Measurements from ENCODE around the gene PIK3C2G. TPM values are rescaled to one million over a fixed set of nuclear protein-coding genes. Genes with fewer than 3 reads are reported as not detected.

PIK3C2G gene
- total RNA-seq, 1 experiment from 2014 or later = not detected

- DNase-seq = no peak
- H3K23me2 ChIP-seq (ENCODE audit: insufficient read length, low read depth, low read length, poor library complexity, severe bottlenecking) = no peaks in the 10 kb centered on the region
- no peak overlapping the region for H3T11ph ChIP-seq (ENCODE audit: low read length)
- no peak overlapping the region for H3K4me2 ChIP-seq (ENCODE audit: insufficient read depth, insufficient read length, low read length)
- no peaks in the 10 kb centered on the region for H3K79me2 ChIP-seq (ENCODE audit: insufficient read depth, low read length)
- Mint-ChIP-seq H3K4me3 (no peak overlapping the region), H3K27me3 (ENCODE audit: low read depth) (no peaks in the 10 kb centered on the region), H3K36me3 (ENCODE audit: insufficient read depth in 1 of 3, low read depth in 3 of 3) (no peaks in the 10 kb centered on the region; a peak in 1 of 7 replicates), H3K27ac (no peak overlapping the region), H3K4me1 (peaks cover 12 to 26% of the 10 kb centered on the region in 2 experiments), H3K9me3 (no peaks in the 10 kb centered on the region)
- no peak overlapping the region for H2BK5ac ChIP-seq (ENCODE audit: insufficient read length, low read length)
- H3K27me3 ChIP-seq (ENCODE audit: insufficient read depth, low read length) = no peaks in the 10 kb centered on the region
- TF ChIP-seq CTCF (conservative IDR thresholded peaks at IDR 0.05) = peak; percentile 41; the same call in 2 of the 3 replicates
- H4K5ac ChIP-seq (ENCODE audit: insufficient read length, low read depth, low read length) = no peak overlapping the region
- H3K56ac ChIP-seq (ENCODE audit: insufficient read length, low read depth, low read length) = no peak overlapping the region
- no peak overlapping the region for H3K18ac ChIP-seq (ENCODE audit: insufficient read length, low read depth, low read length)
- no peak overlapping the region for H2BK20ac ChIP-seq (ENCODE audit: low read depth, low read length, poor library complexity, severe bottlenecking)
- H3K4me1 ChIP-seq (ENCODE audit: insufficient read depth, low read length) = no peaks in the 10 kb centered on the region
- no peak overlapping the region for H4K8ac ChIP-seq (replicated peaks; ENCODE audit: insufficient read length, low read depth, low read length)
- no peaks in the 10 kb centered on the region for H3K79me1 ChIP-seq (ENCODE audit: insufficient read depth, low read depth, low read length, poor library complexity, severe bottlenecking)
- H3K27ac ChIP-seq (ENCODE audit: insufficient read length, low read depth, low read length) = no peak overlapping the region
- no peak overlapping the region for H3K9ac ChIP-seq (ENCODE audit: extremely low read depth, insufficient read length, low read length)
- H2BK15ac ChIP-seq (ENCODE audit: low read depth, low read length) = no peak overlapping the region
- no peak overlapping the region for H3K23ac ChIP-seq (ENCODE audit: insufficient read length, low read depth, low read length)
- no peak overlapping the region for H2BK12ac ChIP-seq (ENCODE audit: insufficient read length, low read depth, low read length)
- no peak overlapping the region for H2AK5ac ChIP-seq (ENCODE audit: insufficient read length, low read length)
- H3K9me3 ChIP-seq (ENCODE audit: control insufficient read depth, low read depth, low read length) = no peaks in the 10 kb centered on the region
- H3K14ac ChIP-seq (ENCODE audit: insufficient read depth, low read length) = no peak overlapping the region
- H2BK120ac ChIP-seq (ENCODE audit: low read depth, low read length, poor library complexity, severe bottlenecking) = no peak overlapping the region
- 100% methylated on average over 2 of the region's 5 CpGs for WGBS (ENCODE audit: extremely low coverage, insufficient read length, low lambda C conversion rate)
- H3K4ac ChIP-seq (ENCODE audit: low read depth, low read length) = no peak overlapping the region
- no peak overlapping the region for H4K91ac ChIP-seq (ENCODE audit: insufficient read length, low read depth, low read length)
- H4K20me1 ChIP-seq (ENCODE audit: control insufficient read depth, insufficient read depth, insufficient read length) = no peaks in the 10 kb centered on the region
- H2AFZ ChIP-seq (ENCODE audit: low read length) = no peak overlapping the region
These were observed 291.5 kb downstream of the PIK3C2G start for GRCh38 chr12:18552829-18553228.
